Hepatocyte (in vitro differentiated cells): Measurements from ENCODE around the gene CFAP70. TPM values are rescaled to one million over a fixed set of nuclear protein-coding genes. Genes with fewer than 3 reads are reported as not detected.

Experiments used
- DNase-seq: peaks from one replicate; pipeline ENCODE4 v3.0.0-alpha.2; 2016; ENCODE audit warnings: low spot score
- H2AFZ ChIP-seq: fragments of 200-600 bp; sonication (generic); 2 replicates; pipeline ENCODE4 v1.6.0; 2016; ENCODE audit warnings: antibody characterized with exemption, mild to moderate bottlenecking
- H3K27ac ChIP-seq: fragments of 200-600 bp; sonication (generic); 2 replicates; pipeline ENCODE4 v1.5.1; 2016; ENCODE audit warnings: mild to moderate bottlenecking
- H3K27me3 ChIP-seq: fragments of 200-600 bp; sonication (generic); 2 replicates; pipeline ENCODE4 v1.6.1; 2016
- H3K36me3 ChIP-seq: fragments of 200-600 bp; sonication (generic); replicated peaks from 2 replicates; pipeline ENCODE4 v1.5.1; 2016; ENCODE audit warnings: low read depth; ENCODE audit not compliant: insufficient read depth
- H3K4me1 ChIP-seq: fragments of 200-600 bp; sonication (generic); 2 replicates; pipeline ENCODE4 v1.5.1; 2016; ENCODE audit warnings: mild to moderate bottlenecking, moderate library complexity; ENCODE audit not compliant: insufficient read depth
- H3K4me2 ChIP-seq: fragments of 200-600 bp; sonication (generic); 2 replicates; pipeline ENCODE4 v1.6.0; 2016
- H3K4me3 ChIP-seq: fragments of 200-600 bp; sonication (generic); 2 replicates; pipeline ENCODE4 v1.5.1; 2016; ENCODE audit warnings: mild to moderate bottlenecking
- H3K79me2 ChIP-seq: fragments of 200-600 bp; sonication (generic); 2 replicates; pipeline ENCODE4 v1.6.0; 2017; ENCODE audit warnings: mild to moderate bottlenecking
- H3K9me2 ChIP-seq: fragments of 200-600 bp; sonication (generic); replicated peaks from 2 replicates; pipeline ENCODE4 v1.6.0; 2017; ENCODE audit warnings: mild to moderate bottlenecking; ENCODE audit not compliant: insufficient read depth
- H3K9me3 ChIP-seq: fragments of 200-600 bp; sonication (generic); 2 replicates; pipeline ENCODE4 v1.5.1; 2016; ENCODE audit warnings: low read depth, mild to moderate bottlenecking
- H4K20me1 ChIP-seq: fragments of 200-600 bp; sonication (generic); 2 replicates; pipeline ENCODE4 v1.6.0; 2016; ENCODE audit warnings: mild to moderate bottlenecking; ENCODE audit not compliant: insufficient read depth, poor library complexity, severe bottlenecking
- EZH2 ChIP-seq: fragments of 200-600 bp; sonication (generic); IDR thresholded peaks from 2 replicates; pipeline ENCODE4 v1.6.1; 2016; ENCODE audit warnings: antibody characterized with exemption, mild to moderate bottlenecking, borderline replicate concordance
- EZH2phosphoT487 ChIP-seq: fragments of 200-600 bp; sonication (generic); IDR thresholded peaks from one replicate; pipeline ENCODE4 v1.6.1; 2018; ENCODE audit warnings: antibody characterized with exemption, mild to moderate bottlenecking, low read depth, moderate library complexity; ENCODE audit not compliant: unreplicated experiment, severe bottlenecking
- WGBS: methylation state at CpG from one replicate; pipeline ENCODE4 v1.1.6; 2016; ENCODE audit warnings: low lambda C conversion rate; ENCODE audit errors: missing lambda C conversion rate; 5-methylcytosine and 5-hydroxymethylcytosine counted together
- polyA plus RNA-seq: library from polyadenylated mRNA; unstranded; fragments of >200 nt; fragmentation: Nextera tagmentation; extraction: Ambion mirVana; gene quantifications from 2 replicates; pipeline ENCODE4 v1.2.1, GENCODE V29; 2016
- total RNA-seq: library from RNA; depleted of rRNA; stranded (reverse); fragments of >200 nt; gene quantifications from 2 replicates; pipeline ENCODE4 v1.2.3, GENCODE V29; 2014
- TF ChIP-seq, protein P1 (sequence below): fragments of 200-600 bp; sonication (generic); IDR thresholded peaks from 2 replicates; pipeline ENCODE4 v1.5.1; 2016; ENCODE audit warnings: antibody characterized with exemption, mild to moderate bottlenecking; ENCODE audit not compliant: poor library complexity

The CFAP70 gene
- total and polyA plus RNA-seq, 2 experiments from 2014 or later = 1.6 to 3.9 TPM

DNA sequence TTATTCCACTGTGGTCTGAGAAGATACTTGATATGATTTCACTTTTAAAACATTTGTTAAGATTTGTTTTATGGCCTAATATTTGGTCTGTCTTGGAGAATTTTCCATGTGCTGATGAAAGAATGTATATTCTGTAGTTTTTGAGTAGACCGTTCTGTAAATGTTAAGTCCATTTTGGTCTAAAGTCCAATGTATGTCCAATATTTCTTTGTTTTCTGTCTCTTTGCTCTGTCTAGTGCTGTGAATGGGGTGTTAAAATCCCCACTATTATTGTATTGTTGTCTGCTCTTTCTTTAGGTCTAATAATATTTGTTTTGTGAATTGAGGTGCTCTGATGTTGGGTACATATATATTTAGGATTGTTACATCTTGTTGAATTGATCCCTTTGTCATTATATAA is 142.9 kb downstream of the CFAP70 start:
- H3K4me3 ChIP-seq = no peak overlapping the region
- H3K9me3 ChIP-seq = no peaks in the 10 kb centered on the region
- H3K4me2 ChIP-seq = no peak overlapping the region
- H4K20me1 ChIP-seq = no peaks in the 10 kb centered on the region
- no peak overlapping the region for H2AFZ ChIP-seq
- no peaks in the 10 kb centered on the region for H3K27me3 ChIP-seq
- DNase-seq = no peak
- H3K9me2 ChIP-seq = no peaks in the 10 kb centered on the region
- WGBS = 92% methylated on average over 1 of the region's 1 CpG
- H3K79me2 ChIP-seq = no peaks in the 10 kb centered on the region
- H3K4me1 ChIP-seq = no peaks in the 10 kb centered on the region
- TF ChIP-seq EZH2 = no peak
- no peak for TF ChIP-seq EZH2phosphoT487
- H3K36me3 ChIP-seq = no peaks in the 10 kb centered on the region
- H3K27ac ChIP-seq = no peak overlapping the region

DNA sequence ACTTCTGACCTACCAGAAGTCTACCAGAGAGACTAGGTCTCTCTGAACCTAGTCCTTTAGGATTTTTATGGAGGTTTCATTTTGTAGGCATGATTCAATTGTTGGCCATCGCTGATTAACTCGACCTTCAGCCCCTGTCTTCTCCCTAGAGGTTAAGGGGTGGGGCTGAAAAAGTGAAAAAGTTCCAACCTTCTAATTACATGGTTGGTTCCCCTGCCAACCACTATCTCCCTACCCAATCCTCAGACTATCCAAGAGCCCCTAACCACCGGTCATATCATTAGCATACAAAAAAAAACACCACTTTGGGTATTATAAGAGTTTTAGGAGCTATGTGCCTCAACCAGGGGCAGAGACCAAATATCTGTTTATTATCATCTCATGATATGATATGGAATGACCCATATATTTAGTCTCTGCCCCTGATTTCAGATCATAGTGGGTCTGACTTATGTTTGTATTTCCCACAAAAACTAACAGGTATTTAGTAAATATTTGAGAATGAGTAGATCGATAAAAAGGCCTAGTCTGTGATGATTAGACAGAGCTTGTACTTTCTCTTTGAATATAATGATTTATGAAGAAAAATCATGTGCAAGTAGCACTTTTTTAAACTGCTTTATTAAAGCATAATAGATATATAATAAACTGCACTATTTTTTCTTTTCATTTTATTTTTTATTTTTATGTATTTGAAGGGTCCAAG is 147.4 kb downstream of the CFAP70 start:
- Histone ChIP-seq H3K27me3 (no peaks in the 10 kb centered on the region), H3K9me3 (no peaks in the 10 kb centered on the region), H3K4me1 (no peaks in the 10 kb centered on the region), H4K20me1 (no peaks in the 10 kb centered on the region), H3K4me2 (no peak overlapping the region), H2AFZ (no peak overlapping the region), H3K79me2 (no peaks in the 10 kb centered on the region), H3K4me3 (no peak overlapping the region), H3K27ac (no peak overlapping the region), H3K36me3 (no peaks in the 10 kb centered on the region), H3K9me2 (no peaks in the 10 kb centered on the region)
- 88% methylated on average over 4 of the region's 4 CpGs for WGBS
- TF ChIP-seq EZH2phosphoT487 (no peak), EZH2 (no peak)
- TF ChIP-seq, protein P1, sequence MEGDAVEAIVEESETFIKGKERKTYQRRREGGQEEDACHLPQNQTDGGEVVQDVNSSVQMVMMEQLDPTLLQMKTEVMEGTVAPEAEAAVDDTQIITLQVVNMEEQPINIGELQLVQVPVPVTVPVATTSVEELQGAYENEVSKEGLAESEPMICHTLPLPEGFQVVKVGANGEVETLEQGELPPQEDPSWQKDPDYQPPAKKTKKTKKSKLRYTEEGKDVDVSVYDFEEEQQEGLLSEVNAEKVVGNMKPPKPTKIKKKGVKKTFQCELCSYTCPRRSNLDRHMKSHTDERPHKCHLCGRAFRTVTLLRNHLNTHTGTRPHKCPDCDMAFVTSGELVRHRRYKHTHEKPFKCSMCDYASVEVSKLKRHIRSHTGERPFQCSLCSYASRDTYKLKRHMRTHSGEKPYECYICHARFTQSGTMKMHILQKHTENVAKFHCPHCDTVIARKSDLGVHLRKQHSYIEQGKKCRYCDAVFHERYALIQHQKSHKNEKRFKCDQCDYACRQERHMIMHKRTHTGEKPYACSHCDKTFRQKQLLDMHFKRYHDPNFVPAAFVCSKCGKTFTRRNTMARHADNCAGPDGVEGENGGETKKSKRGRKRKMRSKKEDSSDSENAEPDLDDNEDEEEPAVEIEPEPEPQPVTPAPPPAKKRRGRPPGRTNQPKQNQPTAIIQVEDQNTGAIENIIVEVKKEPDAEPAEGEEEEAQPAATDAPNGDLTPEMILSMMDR = no peak
- DNase-seq = no peak

DNA sequence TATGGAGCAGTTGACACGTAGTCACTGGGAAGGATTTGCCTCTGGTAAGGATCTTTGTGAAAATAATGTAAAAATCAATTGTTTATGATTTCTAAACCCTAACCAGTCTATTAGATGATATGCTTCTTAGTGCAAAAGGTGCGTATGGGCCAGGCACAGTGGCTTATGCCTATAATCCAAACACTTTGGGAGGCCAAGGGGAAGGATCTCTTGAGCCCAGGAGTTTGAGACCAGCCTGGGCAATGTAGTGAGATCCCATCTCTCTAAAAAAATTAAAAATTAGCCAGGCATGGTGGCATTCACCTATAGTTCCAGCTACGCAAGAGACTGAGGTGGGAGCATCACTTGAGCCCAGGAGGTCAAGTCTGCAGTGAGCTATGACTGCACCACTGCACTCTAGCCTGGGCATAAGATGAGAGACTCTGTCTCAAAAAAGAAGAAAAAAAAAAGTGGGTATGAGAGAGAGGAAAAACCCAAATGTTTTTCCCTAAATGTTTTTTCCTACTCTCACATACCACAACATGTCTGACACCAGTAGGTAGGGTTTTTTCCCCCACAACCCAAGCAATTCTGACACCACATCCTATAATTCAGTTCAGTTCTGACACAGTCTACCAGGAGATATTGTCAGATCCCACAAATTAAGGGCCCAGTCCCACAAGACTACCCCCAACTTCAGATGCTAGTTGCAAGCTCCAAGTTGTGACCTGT is 148.1 kb downstream of the CFAP70 start:
- H3K4me2 ChIP-seq = no peak overlapping the region
- no peaks in the 10 kb centered on the region for H3K9me2 ChIP-seq
- no peak for DNase-seq
- no peak overlapping the region for H3K27ac ChIP-seq
- no peaks in the 10 kb centered on the region for H3K4me1 ChIP-seq
- no peaks in the 10 kb centered on the region for H3K27me3 ChIP-seq
- no peak overlapping the region for H2AFZ ChIP-seq
- no peaks in the 10 kb centered on the region for H3K36me3 ChIP-seq
- no peaks in the 10 kb centered on the region for H3K9me3 ChIP-seq
- no peak overlapping the region for H3K4me3 ChIP-seq
- TF ChIP-seq EZH2phosphoT487 = no peak
- TF ChIP-seq, protein P1 = no peak
- TF ChIP-seq EZH2 = no peak
- H3K79me2 ChIP-seq = no peaks in the 10 kb centered on the region
- no peaks in the 10 kb centered on the region for H4K20me1 ChIP-seq
- WGBS = 97% methylated on average over 3 of the region's 3 CpGs

DNA sequence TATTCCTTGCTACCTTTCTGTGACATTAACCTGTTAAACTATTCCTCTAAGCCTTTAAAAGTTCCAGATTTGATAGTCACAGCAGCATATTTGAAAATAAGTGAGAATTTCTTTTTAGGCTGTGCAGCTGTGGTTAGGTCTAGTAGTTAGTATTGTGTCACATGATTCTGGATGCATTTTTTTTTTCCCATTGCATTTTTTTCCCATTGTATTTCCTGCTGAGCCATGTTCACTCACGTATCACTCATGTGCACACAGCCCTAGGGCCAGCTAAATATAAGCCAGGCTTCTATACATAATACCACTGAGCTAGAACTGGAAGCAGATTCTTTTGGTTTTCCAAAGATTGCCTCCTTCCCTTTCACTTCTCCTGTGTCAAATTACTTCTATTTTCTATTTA is 149.0 kb downstream of the CFAP70 start:
- no peak for DNase-seq
- 75% methylated on average over 1 of the region's 1 CpG for WGBS

More for the DNA sequence above, 149.0 kb downstream of the CFAP70 start:
- Histone ChIP-seq H3K4me2 (no peak overlapping the region), H3K9me2 (no peaks in the 10 kb centered on the region), H4K20me1 (no peaks in the 10 kb centered on the region), H2AFZ (no peak overlapping the region), H3K27me3 (no peaks in the 10 kb centered on the region), H3K27ac (no peak overlapping the region), H3K9me3 (no peaks in the 10 kb centered on the region), H3K36me3 (no peaks in the 10 kb centered on the region), H3K79me2 (no peaks in the 10 kb centered on the region), H3K4me3 (no peak overlapping the region), H3K4me1 (no peaks in the 10 kb centered on the region)
- TF ChIP-seq EZH2phosphoT487 = no peak
- no peak for TF ChIP-seq EZH2
- TF ChIP-seq, protein P1 = no peak
